Body of pancreas (tissue), 4 donors: ENCODE results near the gene FDPS. TPM values are rescaled to one million over a fixed set of nuclear protein-coding genes. Genes with fewer than 3 reads are reported as not detected.

Experiments
- ATAC-seq: fragments of 150-250 bp; one replicate; pipeline ENCODE4 v1.9.1; 2016
- DNase-seq, 4 donors: peaks; one replicate each; pipeline ENCODE4 v3.0.0-alpha.2; 2019
- H3K27ac ChIP-seq, 4 donors: fragments of 200-600 bp; sonication (generic); 1 replicate in 3 of 4; 2 replicates in 1 of 4; pipeline versions ENCODE4 v1.5.1 to v1.6.1; 2016 to 2019; ENCODE audit warnings: mild to moderate bottlenecking in 1 of 4, mixed read lengths in 1 of 4, moderate library complexity in 1 of 4
- H3K27me3 ChIP-seq, 2 donors: fragments of 200-600 bp; sonication (generic); one replicate each; pipeline ENCODE4 v1.6.0; 2016; ENCODE audit warnings: mild to moderate bottlenecking in 1 of 2
- H3K36me3 ChIP-seq, 2 donors: fragments of 200-600 bp; sonication (generic); replicated peaks in 1 of 2; 2 replicates each; pipeline ENCODE4 v1.5.1; 2016; ENCODE audit warnings: low read depth in 2 of 2; ENCODE audit not compliant: insufficient read depth in 1 of 2
- H3K4me1 ChIP-seq: fragments of 200-600 bp; sonication (generic); one replicate; pipeline ENCODE4 v1.6.0; 2016
- H3K4me3 ChIP-seq, 2 donors: fragments of 200-600 bp; sonication (generic); 1 replicate in 1 of 2; 2 replicates in 1 of 2; pipeline ENCODE4 v1.5.1; 2016 to 2019
- H3K9me3 ChIP-seq, 3 donors: fragments of 200-600 bp; sonication (generic); 1 replicate in 2 of 3; 2 replicates in 1 of 3; pipeline ENCODE4 v1.5.1; 2016
- POLR2A ChIP-seq, 3 donors: fragments of 450-650 bp; IDR thresholded peaks; one replicate each; pipeline ENCODE4 v1.6.1; 2016; ENCODE audit warnings: antibody characterized with exemption in 3 of 3, mild to moderate bottlenecking in 2 of 3
- WGBS, 2 donors: methylation state at CpG; one replicate each; pipeline ENCODE4 v1.1.5; 2017; 5-methylcytosine and 5-hydroxymethylcytosine counted together
- intact Hi-C: fragments of 100-400 bp; cut with DNase I; formaldehyde crosslinking; loops from one replicate; pipeline ENCODE4 v1.15.1; 2023
- total RNA-seq, 2 donors: library from RNA; depleted of rRNA; stranded (reverse); fragments of >200 nt; gene quantifications; one replicate each; pipeline ENCODE4 v1.1.0, GENCODE V29; 2016
- TF ChIP-seq, protein P1 (sequence below), 7 experiments: fragments of 450-650 bp in 4 of 7; fragments of 200-600 bp in 3 of 7; sonication (generic) in 3 of 7; IDR thresholded peaks; one replicate each; pipeline ENCODE4 v1.5.1; 2016 to 2019; ENCODE audit warnings: antibody characterized with exemption in 7 of 7

The FDPS gene
- total RNA-seq, 2 donors from 2014 or later: 59.7 to 94.3 TPM

DNA sequence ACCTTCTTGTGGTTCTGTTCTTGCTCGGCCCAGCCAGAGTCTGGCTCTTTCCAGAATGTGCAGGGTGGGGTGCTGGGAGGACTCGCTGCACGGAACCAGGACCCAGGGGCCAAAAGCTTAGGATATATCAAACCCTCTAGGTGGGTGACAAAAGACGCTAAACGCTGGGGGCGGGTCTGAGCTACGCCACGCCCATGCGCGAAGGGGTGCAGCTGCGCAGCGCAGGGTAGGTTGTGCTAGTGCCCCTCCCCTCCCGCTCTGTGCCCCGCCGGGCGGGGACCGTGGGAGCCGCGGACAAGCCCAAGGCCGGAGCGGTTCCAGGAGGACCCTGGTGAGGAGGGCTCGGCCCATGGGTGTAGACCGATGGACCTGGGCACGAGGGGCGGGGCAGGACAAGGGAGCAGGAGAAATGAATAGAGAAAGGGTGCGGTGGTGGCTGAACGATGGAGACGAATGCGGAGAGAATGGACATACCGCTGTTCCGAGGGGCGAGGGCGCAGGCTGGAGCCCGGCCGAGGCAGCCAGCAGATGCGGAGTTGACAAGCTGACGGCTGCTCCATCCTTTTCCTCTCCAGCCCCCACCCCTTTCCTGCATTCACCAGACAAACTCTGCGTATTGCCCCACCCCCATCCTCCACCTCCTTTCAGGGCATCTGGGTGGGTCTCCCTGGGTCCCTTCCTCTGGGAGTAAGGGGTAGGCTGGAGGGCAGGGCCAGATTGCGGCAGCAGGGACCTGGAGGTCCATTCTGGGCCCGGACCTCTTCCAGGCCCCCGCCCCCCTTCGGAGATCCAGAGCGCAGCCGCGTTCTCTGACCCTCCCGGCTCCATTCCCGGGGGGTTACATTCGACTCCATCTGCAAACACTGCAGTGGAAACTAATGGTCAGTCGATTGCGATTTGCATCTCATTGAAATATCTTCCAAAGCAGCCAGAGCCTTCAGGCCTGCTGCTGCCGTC is 12.3 kb downstream of the FDPS start, which contains the start of gene RUSC1:
Gene RUSC1, plus strand, starts transcription at position 234 of the 957 bp plus-strand sequence. CDS start 880 bp downstream, outside the sequence.
- Histone ChIP-seq H3K27ac (peak within 1 kb of the TSS in 2 of 4 donors; percentile 28 to 35), H3K36me3 (no peaks in the 10 kb centered on the region), H3K4me1 (peaks cover 33% of the 10 kb centered on the region), H3K9me3 (no peaks in the 10 kb centered on the region), H3K4me3 (no peak within 1 kb of the TSS), H3K27me3 (no peaks in the 10 kb centered on the region)
- ATAC-seq (no peak), DNase-seq (peak; percentile 60 to 76 (median 66))
- 19 to 42% methylated on average over 41 to 51 of the region's 51 CpGs for WGBS, 2 donors
- TF ChIP-seq POLR2A (IDR thresholded peaks at IDR 0.05): peak in 2 of 3 donors; percentile 32 to 39
- TF ChIP-seq, protein P1, sequence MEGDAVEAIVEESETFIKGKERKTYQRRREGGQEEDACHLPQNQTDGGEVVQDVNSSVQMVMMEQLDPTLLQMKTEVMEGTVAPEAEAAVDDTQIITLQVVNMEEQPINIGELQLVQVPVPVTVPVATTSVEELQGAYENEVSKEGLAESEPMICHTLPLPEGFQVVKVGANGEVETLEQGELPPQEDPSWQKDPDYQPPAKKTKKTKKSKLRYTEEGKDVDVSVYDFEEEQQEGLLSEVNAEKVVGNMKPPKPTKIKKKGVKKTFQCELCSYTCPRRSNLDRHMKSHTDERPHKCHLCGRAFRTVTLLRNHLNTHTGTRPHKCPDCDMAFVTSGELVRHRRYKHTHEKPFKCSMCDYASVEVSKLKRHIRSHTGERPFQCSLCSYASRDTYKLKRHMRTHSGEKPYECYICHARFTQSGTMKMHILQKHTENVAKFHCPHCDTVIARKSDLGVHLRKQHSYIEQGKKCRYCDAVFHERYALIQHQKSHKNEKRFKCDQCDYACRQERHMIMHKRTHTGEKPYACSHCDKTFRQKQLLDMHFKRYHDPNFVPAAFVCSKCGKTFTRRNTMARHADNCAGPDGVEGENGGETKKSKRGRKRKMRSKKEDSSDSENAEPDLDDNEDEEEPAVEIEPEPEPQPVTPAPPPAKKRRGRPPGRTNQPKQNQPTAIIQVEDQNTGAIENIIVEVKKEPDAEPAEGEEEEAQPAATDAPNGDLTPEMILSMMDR (IDR thresholded peaks at IDR 0.05): no peak
- intact Hi-C loops: loop anchor here (5.0 kb wide), 1 partner anchor 69 kb away; no protein-coding TSS in a partner anchor

DNA sequence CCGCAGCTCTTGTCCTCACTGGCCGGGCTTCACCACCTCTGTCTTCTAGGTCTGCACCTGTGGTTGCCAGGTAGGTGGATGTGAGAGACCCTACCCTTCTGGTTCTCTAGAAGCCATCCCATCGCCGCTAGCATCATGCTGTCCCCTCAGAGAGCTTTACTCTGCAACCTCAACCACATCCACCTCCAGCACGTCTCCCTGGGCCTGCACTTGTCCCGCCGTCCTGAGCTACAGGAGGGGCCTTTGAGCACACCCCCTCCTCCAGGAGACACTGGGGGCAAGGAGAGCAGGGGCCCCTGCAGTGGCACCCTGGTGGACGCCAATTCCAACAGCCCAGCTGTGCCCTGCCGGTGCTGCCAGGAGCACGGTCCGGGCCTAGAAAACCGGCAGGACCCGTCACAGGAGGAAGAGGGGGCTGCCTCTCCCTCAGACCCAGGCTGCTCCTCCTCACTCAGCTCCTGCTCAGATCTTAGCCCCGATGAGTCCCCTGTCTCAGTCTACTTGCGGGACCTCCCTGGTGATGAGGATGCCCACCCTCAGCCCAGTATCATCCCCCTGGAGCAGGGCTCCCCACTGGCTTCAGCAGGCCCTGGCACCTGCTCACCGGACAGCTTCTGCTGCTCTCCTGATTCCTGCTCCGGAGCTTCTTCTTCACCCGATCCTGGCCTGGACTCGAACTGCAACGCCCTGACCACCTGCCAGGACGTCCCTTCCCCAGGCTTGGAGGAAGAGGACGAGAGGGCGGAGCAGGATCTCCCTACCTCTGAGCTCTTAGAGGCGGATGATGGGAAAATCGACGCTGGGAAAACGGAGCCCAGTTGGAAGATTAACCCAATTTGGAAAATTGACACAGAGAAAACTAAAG is 13.2 kb downstream of the FDPS start:
- Histone ChIP-seq H3K4me1 (peaks cover 36% of the 10 kb centered on the region), H3K36me3 (no peaks in the 10 kb centered on the region), H3K4me3 (no peak overlapping the region), H3K9me3 (no peaks in the 10 kb centered on the region), H3K27me3 (no peaks in the 10 kb centered on the region), H3K27ac (peak overlapping the region in 2 of 4 donors; percentile 35 to 97)
- WGBS, 2 donors: 46 to 55% methylated on average over 21 to 27 of the region's 27 CpGs
- no peak for ATAC-seq
- intact Hi-C loops: loop anchor here (5.0 kb wide), 1 partner anchor 70 kb away; no protein-coding TSS in a partner anchor
- TF ChIP-seq, protein P1 (IDR thresholded peaks at IDR 0.05): no peak
- no peak for TF ChIP-seq POLR2A (IDR thresholded peaks at IDR 0.05)
- DNase-seq: no peak

DNA sequence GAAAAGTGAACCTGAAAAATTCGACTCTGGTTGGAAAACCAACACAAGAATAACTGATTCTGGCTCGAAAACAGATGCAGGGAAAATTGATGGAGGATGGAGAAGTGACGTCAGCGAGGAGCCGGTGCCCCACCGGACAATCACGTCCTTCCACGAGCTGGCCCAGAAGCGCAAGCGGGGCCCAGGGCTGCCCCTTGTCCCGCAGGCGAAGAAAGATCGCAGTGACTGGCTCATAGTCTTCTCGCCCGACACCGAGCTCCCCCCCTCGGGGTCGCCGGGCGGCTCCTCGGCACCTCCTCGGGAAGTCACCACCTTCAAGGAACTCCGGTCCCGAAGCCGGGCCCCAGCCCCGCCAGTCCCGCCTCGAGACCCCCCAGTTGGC is 13.9 kb downstream of the FDPS start:
- peak in 1 of 4 donors; percentile 10 for DNase-seq
- TF ChIP-seq, protein P1 (IDR thresholded peaks at IDR 0.05): no peak
- no peak for TF ChIP-seq POLR2A (IDR thresholded peaks at IDR 0.05)
- Histone ChIP-seq H3K4me3 (peak overlapping the region; percentile 73 to 76), H3K27ac (peak overlapping the region; percentile 93 to 97 (median 95)), H3K36me3 (no peaks in the 10 kb centered on the region), H3K4me1 (peaks cover 36% of the 10 kb centered on the region), H3K9me3 (no peaks in the 10 kb centered on the region), H3K27me3 (no peaks in the 10 kb centered on the region)
- no peak for ATAC-seq
- WGBS, 2 donors: 3 to 4% methylated on average over 10 to 28 of the region's 28 CpGs
- intact Hi-C loops: loop anchor here (5.0 kb wide), 1 partner anchor 70 kb away; no protein-coding TSS in a partner anchor

DNA sequence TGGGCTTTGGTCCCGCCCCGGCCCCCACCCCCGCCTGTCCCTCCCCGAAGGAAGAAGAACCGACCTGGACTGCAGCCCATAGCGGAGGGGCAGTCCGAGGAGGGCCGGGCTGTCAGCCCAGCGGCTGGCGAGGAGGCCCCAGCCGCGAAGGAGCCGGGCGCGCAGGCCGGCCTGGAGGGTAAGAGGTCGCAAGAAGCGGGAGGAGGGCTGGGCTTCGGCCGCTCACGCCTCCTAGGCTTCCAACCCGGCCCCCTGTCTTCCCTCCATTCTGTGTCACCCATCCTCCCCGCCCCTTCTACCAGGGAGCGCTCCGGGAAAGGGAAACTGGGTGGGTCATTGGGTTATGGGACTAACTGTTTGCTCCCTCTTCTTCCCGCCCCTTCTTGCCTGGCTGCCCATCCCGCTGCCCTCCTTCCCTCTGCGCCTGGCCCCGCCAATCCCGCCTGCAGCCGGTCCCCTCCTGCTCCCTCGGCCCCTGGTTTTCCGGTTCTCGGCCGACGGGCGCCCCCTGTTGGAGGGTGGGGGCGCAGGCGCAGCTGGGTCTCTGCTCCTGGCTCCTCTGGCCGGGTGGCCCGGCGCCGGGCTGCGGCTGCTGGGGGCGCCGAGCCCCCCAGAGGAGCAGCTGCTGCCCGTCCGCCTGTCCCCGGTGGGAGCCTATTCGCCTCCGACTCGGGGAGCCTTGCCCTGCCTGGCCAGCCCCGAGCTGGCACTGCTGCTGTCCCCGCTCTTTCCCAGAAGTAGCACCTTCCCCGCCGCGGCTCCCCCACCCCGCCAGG is 14.5 kb downstream of the FDPS start:
- 0 to 1% methylated on average over 11 to 58 of the region's 58 CpGs for WGBS, 2 donors
- peak; percentile 84 to 86 (median 86) for DNase-seq
- H3K27ac ChIP-seq: peak overlapping the region; percentile 93 to 97 (median 95)
- no peaks in the 10 kb centered on the region for H3K9me3 ChIP-seq
- intact Hi-C loops: loop anchor here (5.0 kb wide), 1 partner anchor 71 kb away; no protein-coding TSS in a partner anchor
- H3K27me3 ChIP-seq: no peaks in the 10 kb centered on the region
- H3K36me3 ChIP-seq: no peaks in the 10 kb centered on the region
- TF ChIP-seq POLR2A (IDR thresholded peaks at IDR 0.05): no peak
- TF ChIP-seq, protein P1 (IDR thresholded peaks at IDR 0.05): peak; percentile 92 to 98 (median 94)
- peaks cover 36% of the 10 kb centered on the region for H3K4me1 ChIP-seq
- ATAC-seq: peak; percentile 61
- peak overlapping the region; percentile 73 to 76 for H3K4me3 ChIP-seq
